Transverse colon (tissue), 3 donors: Measurements from ENCODE around the gene DYNC1H1.

Source experiments
- POLR2A ChIP-seq: fragments of 450-650 bp; IDR thresholded peaks from one replicate; pipeline ENCODE4 v1.6.1; 2016; ENCODE audit warnings: antibody characterized with exemption, mild to moderate bottlenecking, moderate library complexity
- TF ChIP-seq, protein P1 (sequence below), 5 experiments: fragments of 200-600 bp in 3 of 5; fragments of 450-650 bp in 2 of 5; sonication (generic) in 3 of 5; IDR thresholded peaks; 1 replicate in 2 of 5; 2 replicates in 3 of 5; pipeline ENCODE4 v1.5.1; 2016 to 2017; ENCODE audit warnings: antibody characterized with exemption in 5 of 5, inconsistent platforms in 3 of 5, mild to moderate bottlenecking in 2 of 5, moderate library complexity in 1 of 5

DNA sequence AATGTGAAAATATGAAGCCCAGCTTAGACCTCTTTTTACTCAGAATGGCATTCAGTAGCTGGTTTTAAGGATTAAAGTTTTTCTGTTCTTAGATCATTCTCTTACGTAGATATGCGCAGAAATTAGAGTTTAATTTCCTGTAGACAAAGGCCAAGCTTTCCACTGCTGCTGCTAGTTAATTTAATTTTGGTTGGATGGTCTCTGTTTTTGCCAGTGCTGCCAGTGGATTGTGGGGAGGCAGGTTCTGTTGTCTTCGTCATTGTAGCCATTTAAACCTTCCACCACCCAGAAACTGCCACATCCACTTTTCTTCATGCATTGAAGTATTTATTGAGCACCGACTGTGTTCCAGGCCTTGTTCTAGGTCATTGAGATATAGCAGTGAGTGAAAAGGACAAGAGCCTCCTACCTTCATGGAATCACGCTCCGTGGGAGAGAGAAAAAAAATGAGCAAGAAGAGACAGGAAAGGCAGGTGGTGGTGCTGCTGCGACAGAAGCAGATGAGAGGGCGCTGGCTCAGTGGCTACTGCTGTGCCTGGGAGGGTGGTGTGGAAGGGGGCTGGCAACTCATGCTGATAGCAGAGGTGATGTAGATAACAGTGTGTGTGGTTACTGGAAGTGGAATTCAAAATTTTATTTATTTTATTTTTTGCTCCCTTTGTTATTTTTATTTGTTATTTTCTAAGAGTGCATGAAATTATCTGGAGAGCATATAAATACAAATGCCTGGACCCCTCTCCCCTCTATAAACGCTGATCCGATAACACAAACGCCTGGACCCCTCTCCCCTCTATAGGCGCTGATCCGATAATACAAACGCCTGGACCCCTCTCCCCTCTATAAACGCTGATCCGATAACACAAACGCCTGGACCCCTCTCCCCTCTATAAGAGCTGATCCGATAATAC is 33.3 kb downstream of the DYNC1H1 start:
- TF ChIP-seq POLR2A, result no peak
- TF ChIP-seq, protein P1, sequence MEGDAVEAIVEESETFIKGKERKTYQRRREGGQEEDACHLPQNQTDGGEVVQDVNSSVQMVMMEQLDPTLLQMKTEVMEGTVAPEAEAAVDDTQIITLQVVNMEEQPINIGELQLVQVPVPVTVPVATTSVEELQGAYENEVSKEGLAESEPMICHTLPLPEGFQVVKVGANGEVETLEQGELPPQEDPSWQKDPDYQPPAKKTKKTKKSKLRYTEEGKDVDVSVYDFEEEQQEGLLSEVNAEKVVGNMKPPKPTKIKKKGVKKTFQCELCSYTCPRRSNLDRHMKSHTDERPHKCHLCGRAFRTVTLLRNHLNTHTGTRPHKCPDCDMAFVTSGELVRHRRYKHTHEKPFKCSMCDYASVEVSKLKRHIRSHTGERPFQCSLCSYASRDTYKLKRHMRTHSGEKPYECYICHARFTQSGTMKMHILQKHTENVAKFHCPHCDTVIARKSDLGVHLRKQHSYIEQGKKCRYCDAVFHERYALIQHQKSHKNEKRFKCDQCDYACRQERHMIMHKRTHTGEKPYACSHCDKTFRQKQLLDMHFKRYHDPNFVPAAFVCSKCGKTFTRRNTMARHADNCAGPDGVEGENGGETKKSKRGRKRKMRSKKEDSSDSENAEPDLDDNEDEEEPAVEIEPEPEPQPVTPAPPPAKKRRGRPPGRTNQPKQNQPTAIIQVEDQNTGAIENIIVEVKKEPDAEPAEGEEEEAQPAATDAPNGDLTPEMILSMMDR (IDR thresholded peaks at IDR 0.05), result no peak
